CD4-positive, alpha-beta T cell (primary cell): ENCODE data around the gene TCEAL5. TPM values are rescaled to one million over a fixed set of nuclear protein-coding genes. Genes with fewer than 3 reads are reported as not detected.

Experiments
- ATAC-seq: fragments of 200-7000 bp; cut with Tn5 transposase; one replicate; pipeline ENCODE4 v1.10.0; 2022; ENCODE audit warnings: mild to moderate bottlenecking; ENCODE audit not compliant: poor library complexity
- CTCF ChIA-PET: fragments of 350-600 bp; sonication (Branson Sonifier 250); formaldehyde crosslinking; loops from one replicate; lab custom pipeline; 2021; ENCODE audit warnings: antibody characterized with exemption, inconsistent platforms; lab: Charles Lee
- POLR2A ChIA-PET: fragments of 350-600 bp; sonication (Branson Sonifier 250); formaldehyde crosslinking; loops from one replicate; lab custom pipeline; 2021; ENCODE audit warnings: antibody characterized with exemption, inconsistent platforms; lab: Charles Lee
- DNase-seq, 14 experiments: peaks; one replicate each; pipeline ENCODE4 v3.0.0-alpha.2; 2013 to 2020; ENCODE audit warnings: mixed read lengths in 2 of 14
- H3K27ac ChIP-seq, 2 donors: one replicate each; pipeline versions ENCODE4 v1.5.1 to v1.7.0; 2013; ENCODE audit warnings: low read length in 2 of 2, low read depth in 1 of 2, mild to moderate bottlenecking in 1 of 2
- H3K27me3 ChIP-seq, 2 experiments: 1 replicate in 1 of 2; 2 replicates in 1 of 2; pipeline versions ENCODE4 v1.6.1 to v1.7.0; 2013; ENCODE audit warnings: low read length in 2 of 2, control low read depth in 1 of 2, mild to moderate bottlenecking in 1 of 2, moderate library complexity in 1 of 2; ENCODE audit not compliant: insufficient read depth in 2 of 2, control insufficient read depth in 1 of 2
- H3K36me3 ChIP-seq: one replicate; pipeline ENCODE4 v1.6.1; 2013; ENCODE audit warnings: low read length, control low read depth; ENCODE audit not compliant: insufficient read depth
- H3K4me1 ChIP-seq: one replicate; pipeline ENCODE4 v1.6.1; 2013; ENCODE audit warnings: low read length, control low read depth; ENCODE audit not compliant: insufficient read depth
- H3K4me3 ChIP-seq: one replicate; pipeline ENCODE4 v1.5.1; 2013; ENCODE audit warnings: mild to moderate bottlenecking, low read length, moderate library complexity
- H3K9me3 ChIP-seq, 2 experiments: 1 replicate in 1 of 2; 2 replicates in 1 of 2; pipeline versions ENCODE4 v1.6.1 to v1.7.0; 2013; ENCODE audit warnings: low read length in 2 of 2, mild to moderate bottlenecking in 2 of 2, control low read depth in 1 of 2, moderate library complexity in 1 of 2; ENCODE audit not compliant: control insufficient read depth in 1 of 2, insufficient read depth in 1 of 2
- H3K27ac Mint-ChIP-seq: one replicate; pipeline ENCODE4 v1.8.0; 2020; ENCODE audit warnings: mixed read lengths
- H3K27me3 Mint-ChIP-seq: one replicate; pipeline ENCODE4 v1.8.0; 2021; ENCODE audit warnings: mixed read lengths
- H3K36me3 Mint-ChIP-seq: one replicate; pipeline ENCODE4 v1.8.0; 2021; ENCODE audit warnings: low read depth, mixed read lengths
- H3K4me1 Mint-ChIP-seq: one replicate; pipeline ENCODE4 v1.8.0; 2021; ENCODE audit warnings: low read depth, mixed read lengths
- H3K4me3 Mint-ChIP-seq: one replicate; pipeline ENCODE4 v1.8.0; 2020; ENCODE audit warnings: mild to moderate bottlenecking, mixed read lengths
- H3K9me3 Mint-ChIP-seq: one replicate; pipeline ENCODE4 v1.8.0; 2020; ENCODE audit warnings: mixed read lengths
- CTCF ChIP-seq: fragments of 200-600 bp; IDR thresholded peaks from one replicate; pipeline ENCODE4 v1.8.0; 2022; ENCODE audit warnings: antibody characterized with exemption, mild to moderate bottlenecking
- intact Hi-C, 2 experiments: fragments of 100-400 bp; cut with DNase I in 1 of 2; cut with micrococcal nuclease in 1 of 2; formaldehyde crosslinking; loops; one replicate each; pipeline versions ENCODE4 v1.15.1 to v1.9.0; 2023 to 2025; cut with DNase I, micrococcal nuclease
- total RNA-seq, 174 experiments: library from RNA in 2 of 174; stranded (reverse) in 2 of 174; gene quantifications; one replicate each; pipeline ENCODE4 v1.2.3 and lab custom pipeline; 2021 to 2026

Gene TCEAL5
- total RNA-seq, 2 experiments from 2014 or later, result not detected

- H3K27ac Mint-ChIP-seq, result no peak overlapping the region
Observed at GRCh38 chrX:103274284-103274683, 2.3 kb downstream of the TCEAL5 start.

GRCh38 chrX:103258275-103258674, 18.3 kb downstream of the TCEAL5 start:
- CTCF ChIA-PET, result no interaction called here
- no peak for TF ChIP-seq CTCF

More at GRCh38 chrX:103274284-103274683, 2.3 kb downstream of the TCEAL5 start:
- H3K27me3 Mint-ChIP-seq, result peaks cover 66% of the 10 kb centered on the region
- no peak overlapping the region for H3K4me3 Mint-ChIP-seq
- peaks cover 6% of the 10 kb centered on the region for H3K4me1 ChIP-seq
- DNase-seq (no peak), ATAC-seq (no peak)
- no peaks in the 10 kb centered on the region for H3K36me3 Mint-ChIP-seq
- POLR2A ChIA-PET, result no interaction called here
- no peaks in the 10 kb centered on the region for H3K9me3 ChIP-seq
- no peaks in the 10 kb centered on the region for H3K9me3 Mint-ChIP-seq
- no peaks in the 10 kb centered on the region for H3K36me3 ChIP-seq
- CTCF ChIA-PET, result no interaction called here
- no peak overlapping the region for H3K27ac ChIP-seq
- H3K4me3 ChIP-seq, result no peak overlapping the region
- intact Hi-C loops, result no loop called here
- peaks cover 10% of the 10 kb centered on the region for H3K4me1 Mint-ChIP-seq
- peaks cover 9 to 26% of the 10 kb centered on the region in 2 experiments for H3K27me3 ChIP-seq
- TF ChIP-seq CTCF, result no peak

GRCh38 chrX:103256651-103257050, 19.9 kb downstream of the TCEAL5 start:
- peaks cover 3% of the 10 kb centered on the region for H3K36me3 ChIP-seq
- Mint-ChIP-seq H3K4me1 (peaks cover 32% of the 10 kb centered on the region), H3K27ac (no peak overlapping the region), H3K36me3 (peaks cover 14% of the 10 kb centered on the region), H3K9me3 (no peaks in the 10 kb centered on the region), H3K4me3 (peak overlapping the region; percentile 67), H3K27me3 (no peaks in the 10 kb centered on the region)
- H3K27ac ChIP-seq, result no peak overlapping the region
- ATAC-seq, result no peak
- no peak for DNase-seq
- ChIA-PET POLR2A (no interaction called here), CTCF (no interaction called here)
- H3K4me1 ChIP-seq, result peaks cover 12% of the 10 kb centered on the region
- no peak overlapping the region for H3K4me3 ChIP-seq
- no peak for TF ChIP-seq CTCF
- no peaks in the 10 kb centered on the region for H3K27me3 ChIP-seq
- intact Hi-C loops, result loop anchor here in 1 of 2 experiments (5.0 kb wide), 1 partner anchor 51 kb away; no protein-coding TSS in a partner anchor
- no peaks in the 10 kb centered on the region for H3K9me3 ChIP-seq

More at GRCh38 chrX:103258275-103258674, 18.3 kb downstream of the TCEAL5 start:
- H3K36me3 Mint-ChIP-seq, result peaks cover 14% of the 10 kb centered on the region
- no peaks in the 10 kb centered on the region for H3K9me3 Mint-ChIP-seq
- no peak overlapping the region for H3K27ac Mint-ChIP-seq
- peaks cover 12% of the 10 kb centered on the region for H3K4me1 ChIP-seq
- H3K4me3 Mint-ChIP-seq, result no peak overlapping the region
- DNase-seq (no peak), ATAC-seq (no peak)
- no peaks in the 10 kb centered on the region for H3K27me3 ChIP-seq
- H3K36me3 ChIP-seq, result no peaks in the 10 kb centered on the region
- H3K27ac ChIP-seq, result no peak overlapping the region
- POLR2A ChIA-PET, result no interaction called here
- no peaks in the 10 kb centered on the region for H3K9me3 ChIP-seq
- intact Hi-C loops, result loop anchor here in 1 of 2 experiments (5.0 kb wide), 1 partner anchor 49 kb away; no protein-coding TSS in a partner anchor
- peaks cover 26% of the 10 kb centered on the region for H3K4me1 Mint-ChIP-seq
- H3K4me3 ChIP-seq, result no peak overlapping the region
- peaks cover 7% of the 10 kb centered on the region for H3K27me3 Mint-ChIP-seq
